Measurements from ENCODE around the gene CCDC51. TPM values are rescaled to one million over a fixed set of nuclear protein-coding genes. Genes with fewer than 3 reads are reported as not detected.

CCDC51 gene
- polyA plus RNA-seq, 2 of the 4 experiments (the other 2 are of a cell fraction) = 19.8 to 26.7 TPM

DNA sequence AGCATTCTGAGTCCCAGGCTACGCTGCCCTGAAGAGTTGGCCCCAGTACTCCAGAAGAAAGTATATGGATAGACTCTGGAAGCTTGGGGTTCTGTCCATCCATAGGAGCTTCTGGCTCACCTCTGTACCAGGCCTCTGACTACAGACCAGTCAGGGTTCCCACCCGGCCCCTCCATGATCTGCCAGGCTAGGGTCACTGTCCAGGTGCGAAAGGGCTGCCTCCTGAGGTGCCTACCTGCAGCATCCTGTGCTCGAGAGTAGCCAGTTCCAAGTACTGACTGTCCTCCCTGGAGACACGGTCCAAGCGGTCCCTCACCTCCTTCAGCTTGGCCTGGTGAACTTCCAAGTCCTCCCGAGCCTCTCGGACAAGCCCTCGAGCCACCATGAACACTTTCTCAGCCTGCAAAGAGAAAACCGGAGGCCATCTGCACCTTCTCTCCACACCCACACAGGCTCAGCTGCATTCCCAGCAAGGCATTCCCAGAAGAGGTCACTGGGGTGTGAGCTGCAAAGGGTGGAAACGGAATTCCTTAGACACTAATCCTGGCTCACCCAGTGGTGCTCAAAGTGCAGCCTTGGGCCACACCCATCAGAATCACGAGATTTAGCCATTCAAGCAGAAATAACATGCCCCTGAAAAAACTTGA lies 6.3 kb downstream of the CCDC51 start (continued):
- TF ChIP-seq, protein P1, sequence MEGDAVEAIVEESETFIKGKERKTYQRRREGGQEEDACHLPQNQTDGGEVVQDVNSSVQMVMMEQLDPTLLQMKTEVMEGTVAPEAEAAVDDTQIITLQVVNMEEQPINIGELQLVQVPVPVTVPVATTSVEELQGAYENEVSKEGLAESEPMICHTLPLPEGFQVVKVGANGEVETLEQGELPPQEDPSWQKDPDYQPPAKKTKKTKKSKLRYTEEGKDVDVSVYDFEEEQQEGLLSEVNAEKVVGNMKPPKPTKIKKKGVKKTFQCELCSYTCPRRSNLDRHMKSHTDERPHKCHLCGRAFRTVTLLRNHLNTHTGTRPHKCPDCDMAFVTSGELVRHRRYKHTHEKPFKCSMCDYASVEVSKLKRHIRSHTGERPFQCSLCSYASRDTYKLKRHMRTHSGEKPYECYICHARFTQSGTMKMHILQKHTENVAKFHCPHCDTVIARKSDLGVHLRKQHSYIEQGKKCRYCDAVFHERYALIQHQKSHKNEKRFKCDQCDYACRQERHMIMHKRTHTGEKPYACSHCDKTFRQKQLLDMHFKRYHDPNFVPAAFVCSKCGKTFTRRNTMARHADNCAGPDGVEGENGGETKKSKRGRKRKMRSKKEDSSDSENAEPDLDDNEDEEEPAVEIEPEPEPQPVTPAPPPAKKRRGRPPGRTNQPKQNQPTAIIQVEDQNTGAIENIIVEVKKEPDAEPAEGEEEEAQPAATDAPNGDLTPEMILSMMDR (IDR thresholded peaks at IDR 0.05) = no peak
- TF ChIP-seq, protein P2, sequence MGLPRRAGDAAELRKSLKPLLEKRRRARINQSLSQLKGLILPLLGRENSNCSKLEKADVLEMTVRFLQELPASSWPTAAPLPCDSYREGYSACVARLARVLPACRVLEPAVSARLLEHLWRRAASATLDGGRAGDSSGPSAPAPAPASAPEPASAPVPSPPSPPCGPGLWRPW (IDR thresholded peaks at IDR 0.05) = no peak
- TF ChIP-seq HDAC2 (IDR thresholded peaks at IDR 0.05) (no peak), KDM1A (IDR thresholded peaks at IDR 0.05; ENCODE audit: low read depth) (no peak), RARB (CRISPR knock-in tag; IDR thresholded peaks at IDR 0.05) (no peak), GATA3 (IDR thresholded peaks at IDR 0.05; ENCODE audit: borderline replicate concordance) (no peak)
- TF ChIP-seq, protein P3, sequence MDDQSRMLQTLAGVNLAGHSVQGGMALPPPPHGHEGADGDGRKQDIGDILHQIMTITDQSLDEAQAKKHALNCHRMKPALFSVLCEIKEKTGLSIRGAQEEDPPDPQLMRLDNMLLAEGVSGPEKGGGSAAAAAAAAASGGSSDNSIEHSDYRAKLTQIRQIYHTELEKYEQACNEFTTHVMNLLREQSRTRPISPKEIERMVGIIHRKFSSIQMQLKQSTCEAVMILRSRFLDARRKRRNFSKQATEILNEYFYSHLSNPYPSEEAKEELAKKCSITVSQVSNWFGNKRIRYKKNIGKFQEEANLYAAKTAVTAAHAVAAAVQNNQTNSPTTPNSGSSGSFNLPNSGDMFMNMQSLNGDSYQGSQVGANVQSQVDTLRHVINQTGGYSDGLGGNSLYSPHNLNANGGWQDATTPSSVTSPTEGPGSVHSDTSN (IDR thresholded peaks at IDR 0.05) = no peak

DNA sequence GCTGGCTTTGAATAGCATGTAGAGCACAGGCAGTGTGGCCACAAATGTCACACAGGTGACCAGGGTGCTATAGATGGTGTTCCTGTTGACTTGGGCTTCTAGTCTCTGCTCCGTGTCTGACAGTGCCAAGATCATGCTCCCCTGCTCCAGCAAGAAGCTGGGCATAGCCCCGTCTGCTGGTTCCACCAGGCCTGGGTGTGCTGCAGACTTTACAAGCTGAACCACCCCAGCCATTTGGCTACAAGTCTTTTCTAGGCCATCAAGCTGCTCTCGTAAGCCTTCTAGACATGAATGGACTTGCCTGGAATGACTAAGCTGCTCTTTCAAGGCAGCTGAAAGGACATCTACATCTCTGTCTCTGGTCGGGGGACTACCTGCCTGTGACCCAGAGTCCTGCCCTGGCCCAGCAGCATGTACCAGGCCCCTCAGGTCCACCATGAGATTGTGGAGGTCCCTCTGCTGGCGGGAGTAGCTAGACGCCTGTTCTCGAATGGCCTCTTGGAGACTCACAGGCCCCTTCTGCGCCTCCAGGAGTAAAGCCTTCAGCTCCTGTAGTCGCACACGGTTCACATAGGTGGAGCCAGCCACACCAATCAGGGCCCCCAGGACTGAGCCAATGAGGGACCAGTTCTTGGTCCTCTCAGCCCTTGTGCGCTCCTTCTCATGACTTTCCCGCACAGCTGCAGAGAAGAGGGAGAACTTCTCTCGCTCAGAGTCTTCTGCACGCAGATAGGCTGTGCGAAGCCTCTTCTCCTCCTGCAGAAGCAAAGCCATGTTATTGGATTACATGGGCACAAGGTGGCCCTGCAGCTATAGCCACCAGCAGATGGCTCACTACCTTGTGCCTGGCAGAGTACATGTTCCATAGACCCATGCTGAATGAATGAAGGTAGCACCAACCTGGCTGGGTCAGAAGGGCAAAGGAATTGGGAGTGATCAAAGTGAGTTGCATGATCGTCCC lies 7.2 kb downstream of the CCDC51 start:
- CTCF ChIA-PET = interaction anchor here (0.7 to 13.6 kb wide), 7 partner anchors 19 to 242 kb away, joined by 3 to 488 read pairs (median 5); no protein-coding TSS in a partner anchor
- ATAC-seq (peak in 1 of 2 experiments; percentile 13; a peak in 2 of 6 replicates), DNase-seq (ENCODE audit: low read depth in 1 of 2, low spot score in 1 of 2) (peak in 1 of 2 experiments; percentile 53), FAIRE-seq (no peak)
- TF ChIP-seq KDM5A (IDR thresholded peaks at IDR 0.05) (no peak), JUNB (IDR thresholded peaks at IDR 0.05) (no peak), RNF2 (IDR thresholded peaks at IDR 0.05; ENCODE audit: borderline replicate concordance, low read depth) (no peak), HOXA7 (CRISPR knock-in tag; IDR thresholded peaks at IDR 0.05) (no peak), ZFP36 (IDR thresholded peaks at IDR 0.05; ENCODE audit: borderline replicate concordance, partially characterized antibody) (no peak), NFE2L2 (conservative IDR thresholded peaks at IDR 0.05; ENCODE audit: low read length) (no peak)
- TF ChIP-seq, protein P4, sequence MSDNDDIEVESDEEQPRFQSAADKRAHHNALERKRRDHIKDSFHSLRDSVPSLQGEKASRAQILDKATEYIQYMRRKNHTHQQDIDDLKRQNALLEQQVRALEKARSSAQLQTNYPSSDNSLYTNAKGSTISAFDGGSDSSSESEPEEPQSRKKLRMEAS (IDR thresholded peaks at IDR 0.05) = no peak
- TF ChIP-seq, protein P1 (IDR thresholded peaks at IDR 0.05) = peak; percentile 26; the same call in 1 of the 3 replicates
- 81% methylated on average over 14 of the region's 16 CpGs for WGBS (ENCODE audit: missing lambda C conversion rate)
- POLR2A ChIA-PET = interaction anchor here (1.2 kb wide), 1 partner anchor 14 kb away, joined by 3 read pairs; the partner anchor contains the start of gene ATRIP
- Histone ChIP-seq H3K9me3 (no peaks in the 10 kb centered on the region), H3K4me2 (no peak overlapping the region), H3K27ac (peak overlapping the region; percentile 16 to 67; a peak in 3 of 6 replicates), H3K4me1 (peaks cover 49% of the 10 kb centered on the region), H3K4me3 (no peak overlapping the region)

Measured in A549 (cell line).